Spleen (tissue), 11 donors: ENCODE results near the gene RFX2. TPM values are rescaled to one million over a fixed set of nuclear protein-coding genes. Genes with fewer than 3 reads are reported as not detected.

Experiments
- DNase-seq: peaks from one replicate; pipeline ENCODE4 v3.0.0-alpha.2; 2020
- H3K27ac ChIP-seq, 8 donors: fragments of 200-600 bp; sonication (generic) in 7 of 8; 1 replicate in 4 of 8; 2 replicates in 4 of 8; pipeline versions ENCODE4 v1.5.0 to v1.8.0; 2016 to 2021; ENCODE audit warnings: inconsistent platforms in 4 of 8, mild to moderate bottlenecking in 4 of 8, moderate library complexity in 1 of 8
- H3K27me3 ChIP-seq, 7 donors: fragments of 200-600 bp; sonication (generic) in 6 of 7; replicated peaks in 1 of 7; 1 replicate in 4 of 7; 2 replicates in 3 of 7; pipeline versions ENCODE4 v1.5.0 to v1.8.0; 2016 to 2021; ENCODE audit warnings: inconsistent platforms in 3 of 7, mild to moderate bottlenecking in 1 of 7
- H3K36me3 ChIP-seq, 6 donors: fragments of 200-600 bp; sonication (generic) in 5 of 6; 1 replicate in 4 of 6; 2 replicates in 2 of 6; pipeline versions ENCODE4 v1.5.0 to v1.8.0; 2016 to 2021; ENCODE audit warnings: inconsistent platforms in 2 of 6
- H3K4me1 ChIP-seq, 6 donors: fragments of 200-600 bp; sonication (generic) in 5 of 6; 1 replicate in 3 of 6; 2 replicates in 3 of 6; pipeline versions ENCODE4 v1.5.0 to v1.8.0; 2016 to 2021; ENCODE audit warnings: inconsistent platforms in 3 of 6
- H3K4me3 ChIP-seq, 8 donors: fragments of 200-600 bp; sonication (generic) in 7 of 8; 1 replicate in 4 of 8; 2 replicates in 4 of 8; pipeline versions ENCODE4 v1.5.0 to v1.8.0; 2016 to 2021; ENCODE audit warnings: inconsistent platforms in 4 of 8, mild to moderate bottlenecking in 4 of 8, moderate library complexity in 2 of 8
- H3K9me3 ChIP-seq, 8 donors: fragments of 200-600 bp; sonication (generic) in 7 of 8; 1 replicate in 4 of 8; 2 replicates in 4 of 8; pipeline versions ENCODE4 v1.5.0 to v1.8.0; 2016 to 2021; ENCODE audit warnings: inconsistent platforms in 4 of 8
- CTCF ChIP-seq, 11 experiments: fragments of 200-600 bp in 7 of 11; fragments of 450-650 bp in 4 of 11; sonication (generic) in 4 of 11; IDR thresholded peaks in 8 of 11; conservative IDR thresholded peaks in 3 of 11; 1 replicate in 7 of 11; 2 replicates in 4 of 11; pipeline versions ENCODE4 v1.4.0 to v1.8.0; 2016 to 2021; ENCODE audit warnings: antibody characterized with exemption in 11 of 11, inconsistent platforms in 4 of 11, mild to moderate bottlenecking in 1 of 11
- POLR2A ChIP-seq, 3 donors: fragments of 450-650 bp; IDR thresholded peaks; one replicate each; pipeline ENCODE4 v1.5.1; 2017; ENCODE audit warnings: antibody characterized with exemption in 3 of 3, mild to moderate bottlenecking in 1 of 3
- POLR2AphosphoS5 ChIP-seq, 3 donors: sonication (generic); formaldehyde crosslinking; IDR thresholded peaks; one replicate each; pipeline ENCODE4 v1.5.1; 2017; ENCODE audit warnings: antibody characterized with exemption in 3 of 3
- WGBS, 5 donors: extraction: QIAGEN DNeasy Blood & Tissue Kit in 3 of 5; methylation state at CpG; one replicate each; pipeline versions ENCODE4 v1.1.5 to v1.1.7; 2013 to 2018; 5-methylcytosine and 5-hydroxymethylcytosine counted together
- intact Hi-C: fragments of 100-400 bp; cut with DNase I; formaldehyde crosslinking; loops from one replicate; pipeline ENCODE4 v1.15.0; 2023; ENCODE audit warnings: low total_unique reads
- polyA plus RNA-seq, 3 donors: library from polyadenylated mRNA; stranded (reverse); fragments of 200-250 nt; gene quantifications; one replicate each; pipeline ENCODE4 v1.2.1, GENCODE V29; 2013
- total RNA-seq, 7 donors: library from RNA; depleted of rRNA in 3 of 7; stranded (reverse); fragments of >200 nt in 3 of 7; fragmentation: NEBNext Ultra II Directional in 4 of 7; extraction: Animal tissue kit (Norgen Biotek cat#: 25700) in 4 of 7; gene quantifications; one replicate each; pipeline versions ENCODE4 v1.1.0 to v1.2.1, GENCODE V29; 2016 to 2021
- donor health status: healthy with polysubstance abuse.
- donor health status: DM: no; HTN: no; CAD: no; lungs with moderate emphysema.
- donor health status: DM: no; HTN: no; CAD: no.
- donor health status: Bipolar disorder and iron deficiency.
- donor health status: healthy.
- donor health status: DM: no; HTN: no; CAD: no.
- donor health status: DM: yes; HTN: yes; CAD: no.

RFX2 gene
- total and polyA plus RNA-seq, 10 donors, result 1.1 to 15.8 (median 7.8) TPM

- Histone ChIP-seq H3K4me3 (no peak overlapping the region), H3K4me1 (peaks cover 0 to 28% (median 16%) of the 10 kb centered on the region in 6 donors), H3K27me3 (no peaks in the 10 kb centered on the region), H3K36me3 (no peaks in the 10 kb centered on the region), H3K27ac (no peak overlapping the region), H3K9me3 (no peaks in the 10 kb centered on the region)
- TF ChIP-seq CTCF (IDR thresholded peaks at IDR 0.05 in 8 of 11, conservative IDR thresholded peaks at IDR 0.05 in 3 of 11) (no peak), POLR2A (IDR thresholded peaks at IDR 0.05) (no peak), POLR2AphosphoS5 (IDR thresholded peaks at IDR 0.05) (no peak)
- DNase-seq, result no peak
- WGBS, 5 donors, result 58 to 80% (median 73%) methylated on average over 5 of the region's 5 CpGs
- intact Hi-C loops, result no loop called here
These were observed 11.7 kb downstream of the RFX2 start for GRCh38 chr19:6098574-6098973.

- H3K4me1 ChIP-seq, result peaks cover 0 to 21% (median 12%) of the 10 kb centered on the region in 6 donors
- 88 to 95% (median 92%) methylated on average over 4 of the region's 4 CpGs for WGBS, 5 donors
These were observed 12.4 kb downstream of the RFX2 start for GRCh38 chr19:6097911-6098310.

GRCh38 chr19:6095760-6096159, 14.5 kb downstream of the RFX2 start:
- WGBS, 5 donors, result 87 to 93% (median 90%) methylated on average over 4 of the region's 4 CpGs
- H3K4me1 ChIP-seq, result peaks cover 0 to 31% (median 9%) of the 10 kb centered on the region in 6 donors
- intact Hi-C loops, result no loop called here

More at GRCh38 chr19:6097911-6098310, 12.4 kb downstream of the RFX2 start:
- Histone ChIP-seq H3K27me3 (no peaks in the 10 kb centered on the region), H3K27ac (no peak overlapping the region), H3K9me3 (no peaks in the 10 kb centered on the region), H3K36me3 (no peaks in the 10 kb centered on the region), H3K4me3 (no peak overlapping the region)
- TF ChIP-seq POLR2A (IDR thresholded peaks at IDR 0.05), result no peak
- no peak for TF ChIP-seq POLR2AphosphoS5 (IDR thresholded peaks at IDR 0.05)
- TF ChIP-seq CTCF (IDR thresholded peaks at IDR 0.05 in 8 of 11, conservative IDR thresholded peaks at IDR 0.05 in 3 of 11), result no peak
- intact Hi-C loops, result no loop called here
- DNase-seq, result no peak

More at GRCh38 chr19:6095760-6096159, 14.5 kb downstream of the RFX2 start:
- no peak for TF ChIP-seq CTCF (IDR thresholded peaks at IDR 0.05 in 8 of 11, conservative IDR thresholded peaks at IDR 0.05 in 3 of 11)
- no peak for TF ChIP-seq POLR2AphosphoS5 (IDR thresholded peaks at IDR 0.05)
- no peak for TF ChIP-seq POLR2A (IDR thresholded peaks at IDR 0.05)
- DNase-seq, result no peak
- Histone ChIP-seq H3K27ac (no peak overlapping the region), H3K9me3 (no peaks in the 10 kb centered on the region), H3K4me3 (no peak overlapping the region), H3K36me3 (no peaks in the 10 kb centered on the region), H3K27me3 (no peaks in the 10 kb centered on the region)
